Heart right ventricle (tissue), 16 donors: ENCODE measurements around the gene NR1H4. TPM values are rescaled to one million over a fixed set of nuclear protein-coding genes. Genes with fewer than 3 reads are reported as not detected.

ENCODE experiments used
- ATAC-seq, 8 donors: fragments of 200-7000 bp; cut with Tn5 transposase; one replicate each; pipeline ENCODE4 v1.9.1; 2020; ENCODE audit warnings: mild to moderate bottlenecking in 8 of 8, moderate library complexity in 8 of 8, moderate number of reproducible peaks in 1 of 8
- DNase-seq, 2 donors: peaks; one replicate each; pipeline ENCODE4 v3.0.0-alpha.2; 2020
- H3K27ac ChIP-seq, 10 donors: fragments of 200-600 bp; sonication (generic) in 2 of 10; one replicate each; pipeline versions ENCODE4 v1.5.0 to v1.8.0; 2020 to 2022; ENCODE audit warnings: mild to moderate bottlenecking in 3 of 10
- H3K27me3 ChIP-seq, 7 donors: fragments of 200-600 bp; one replicate each; pipeline ENCODE4 v1.8.0; 2021 to 2022; ENCODE audit warnings: mild to moderate bottlenecking in 2 of 7
- H3K36me3 ChIP-seq, 9 donors: fragments of 200-600 bp; sonication (generic) in 1 of 9; one replicate each; pipeline versions ENCODE4 v1.5.0 to v1.8.0; 2020 to 2022; ENCODE audit warnings: mild to moderate bottlenecking in 2 of 9
- H3K4me1 ChIP-seq, 9 donors: fragments of 200-600 bp; sonication (generic) in 1 of 9; one replicate each; pipeline versions ENCODE4 v1.5.0 to v1.8.0; 2020 to 2022; ENCODE audit warnings: mild to moderate bottlenecking in 4 of 9
- H3K4me3 ChIP-seq, 10 donors: fragments of 200-600 bp; sonication (generic) in 2 of 10; one replicate each; pipeline versions ENCODE4 v1.5.0 to v1.8.0; 2020 to 2022; ENCODE audit warnings: mild to moderate bottlenecking in 7 of 10, moderate library complexity in 2 of 10
- H3K9me3 ChIP-seq, 11 donors: fragments of 200-600 bp in 10 of 11; sonication (generic) in 2 of 11; one replicate each; pipeline versions ENCODE4 v1.5.0 to v1.8.0; 2013 to 2022; ENCODE audit warnings: mild to moderate bottlenecking in 2 of 11, control low read depth in 1 of 11, moderate library complexity in 1 of 11
- WGBS, 2 donors: extraction: QIAGEN DNeasy Blood & Tissue Kit; methylation state at CpG; one replicate each; pipeline ENCODE4 v1.1.7; 2013; ENCODE audit warnings: inconsistent platforms in 1 of 2; 5-methylcytosine and 5-hydroxymethylcytosine counted together
- intact Hi-C, 10 donors: fragments of 100-400 bp; cut with DNase I; formaldehyde crosslinking; loops; one replicate each; pipeline versions ENCODE4 v1.11.1 to v1.14.2; 2022
- polyA plus RNA-seq, 2 donors: library from polyadenylated mRNA; stranded (reverse); fragments of 200-250 nt; gene quantifications; one replicate each; pipeline ENCODE4 v1.2.3, GENCODE V29; 2013
- total RNA-seq, 10 donors: library from RNA; stranded (reverse); fragmentation: NEBNext Ultra II Directional in 3 of 10; extraction: Animal tissue kit (Norgen Biotek cat#: 25700) in 3 of 10; gene quantifications; one replicate each; pipeline versions ENCODE4 v1.2.1 to v1.2.4, GENCODE V29; 2021 to 2023
- TF ChIP-seq, protein P1 (sequence below), 9 donors: fragments of 200-600 bp; sonication (generic) in 2 of 9; IDR thresholded peaks; one replicate each; pipeline versions ENCODE4 v1.5.0 to v1.8.0; 2021 to 2022; ENCODE audit warnings: antibody characterized with exemption in 9 of 9, mild to moderate bottlenecking in 5 of 9, moderate library complexity in 1 of 9
- donor health status: Arrhythmogenic right ventricular cardiomyopathy.
- donor health status: ischemic (EF 13 %, LVEDD 7.1; RV severe dilation, severe dysfunction).
- donor health status: healthy with polysubstance abuse.
- donor health status: DM: no; HTN: yes; CAD: no.
- donor health status: DM: no; HTN: no; CAD: no.
- donor health status: ischemic (EF 25% LVEDD 6.9; RV normal size, moderate dysfunction).
- donor health status: ischemic (EF 25% LVEDD 5.7; RV mildly dilated, moderate dysfunction).
- donor health status: healthy.
- donor health status: DM: yes; HTN: yes; CAD: no.
- donor health status: Ischemic cardiomyopathy.
- donor health status: ischemic (EF 35%, LVEDD 5.7; RV mildly dilated, moderate dysfunction).
- donor health status: nonischemic (EF 11% LVEDD 7.7; RV severe dilation, severe dysfunction).
- donor health status: DM: yes; HTN: yes; CAD: no.
- donor health status: PGD.
- donor health status: ischemic (EF 29% LVEDD 5.4; RV normal size, mild dysfunction).
- donor health status: nonischemic (EF 23%, LVEDD 6.1; RV moderate dilation, normal function).

Gene NR1H4
- total and polyA plus RNA-seq, 12 donors = 0.15 TPM; not detected in 11

GRCh38 chr12:100564905-100565467 is 91.3 kb downstream of the NR1H4 start:
- peaks cover 0 to 31% (median 15%) of the 10 kb centered on the region in 9 donors for H3K4me1 ChIP-seq
- H3K36me3 ChIP-seq = no peaks in the 10 kb centered on the region
- no peaks in the 10 kb centered on the region for H3K27me3 ChIP-seq
- TF ChIP-seq, protein P1, sequence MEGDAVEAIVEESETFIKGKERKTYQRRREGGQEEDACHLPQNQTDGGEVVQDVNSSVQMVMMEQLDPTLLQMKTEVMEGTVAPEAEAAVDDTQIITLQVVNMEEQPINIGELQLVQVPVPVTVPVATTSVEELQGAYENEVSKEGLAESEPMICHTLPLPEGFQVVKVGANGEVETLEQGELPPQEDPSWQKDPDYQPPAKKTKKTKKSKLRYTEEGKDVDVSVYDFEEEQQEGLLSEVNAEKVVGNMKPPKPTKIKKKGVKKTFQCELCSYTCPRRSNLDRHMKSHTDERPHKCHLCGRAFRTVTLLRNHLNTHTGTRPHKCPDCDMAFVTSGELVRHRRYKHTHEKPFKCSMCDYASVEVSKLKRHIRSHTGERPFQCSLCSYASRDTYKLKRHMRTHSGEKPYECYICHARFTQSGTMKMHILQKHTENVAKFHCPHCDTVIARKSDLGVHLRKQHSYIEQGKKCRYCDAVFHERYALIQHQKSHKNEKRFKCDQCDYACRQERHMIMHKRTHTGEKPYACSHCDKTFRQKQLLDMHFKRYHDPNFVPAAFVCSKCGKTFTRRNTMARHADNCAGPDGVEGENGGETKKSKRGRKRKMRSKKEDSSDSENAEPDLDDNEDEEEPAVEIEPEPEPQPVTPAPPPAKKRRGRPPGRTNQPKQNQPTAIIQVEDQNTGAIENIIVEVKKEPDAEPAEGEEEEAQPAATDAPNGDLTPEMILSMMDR (IDR thresholded peaks at IDR 0.05) = no peak
- H3K27ac ChIP-seq = peak overlapping the region in 7 of 10 donors; percentile 0 to 69 (median 55)
- intact Hi-C loops = no loop called here
- no peak for DNase-seq
- ATAC-seq = no peak
- H3K9me3 ChIP-seq = no peaks in the 10 kb centered on the region
- H3K4me3 ChIP-seq = no peak overlapping the region
- WGBS, 2 donors = 84 to 94% methylated on average over 6 of the region's 6 CpGs

DNA sequence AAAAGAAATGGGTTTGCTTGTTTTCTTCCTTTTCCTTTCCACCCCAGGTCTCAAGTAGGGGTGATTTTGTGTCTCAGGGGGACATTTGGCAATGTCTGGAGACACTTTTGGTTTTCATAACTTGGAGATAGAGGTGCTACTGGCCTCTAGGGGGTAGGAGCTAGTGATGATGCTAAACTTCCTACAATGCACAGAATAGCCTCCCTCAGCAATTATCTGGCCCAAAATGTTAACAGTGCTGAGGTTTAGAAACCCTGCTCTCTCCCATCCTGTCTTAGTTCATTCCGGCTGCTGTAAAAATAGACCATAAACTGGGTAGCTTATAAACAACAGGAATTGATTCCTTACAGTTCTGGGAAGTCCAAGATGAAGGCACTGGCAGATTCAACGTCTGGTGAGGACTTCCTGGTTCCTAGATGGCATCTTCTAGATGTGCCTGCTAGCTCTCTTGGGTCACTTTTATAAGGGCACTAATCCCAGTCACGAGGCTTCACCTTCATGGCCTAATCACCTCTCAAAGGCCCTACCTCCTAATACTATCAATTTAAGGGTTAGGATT is 92.4 kb downstream of the NR1H4 start:
- Histone ChIP-seq H3K4me3 (no peak overlapping the region), H3K36me3 (no peaks in the 10 kb centered on the region), H3K4me1 (peaks cover 0 to 31% (median 15%) of the 10 kb centered on the region in 9 donors), H3K27ac (peak overlapping the region in 3 of 10 donors; percentile 2 to 33 (median 6)), H3K9me3 (no peaks in the 10 kb centered on the region), H3K27me3 (no peaks in the 10 kb centered on the region)
- ATAC-seq = peak in 7 of 8 donors; percentile 20 to 57 (median 38)
- TF ChIP-seq, protein P1 (IDR thresholded peaks at IDR 0.05) = no peak
- no peak for DNase-seq
- intact Hi-C loops = no loop called here
- WGBS, 2 donors = 69 to 71% methylated on average over 3 of the region's 3 CpGs

- intact Hi-C loops = no loop called here
- no peak overlapping the region for H3K27ac ChIP-seq
- TF ChIP-seq, protein P1 (IDR thresholded peaks at IDR 0.05) = no peak
- H3K36me3 ChIP-seq = no peaks in the 10 kb centered on the region
- H3K27me3 ChIP-seq = no peaks in the 10 kb centered on the region
- no peak overlapping the region for H3K4me3 ChIP-seq
- H3K4me1 ChIP-seq = peaks cover 0 to 31% (median 15%) of the 10 kb centered on the region in 9 donors
- no peaks in the 10 kb centered on the region for H3K9me3 ChIP-seq
- ATAC-seq (peak in 7 of 8 donors; percentile 60 to 81 (median 73)), DNase-seq (peak in 1 of 2 donors; percentile 27)
- 37 to 40% methylated on average over 3 of the region's 3 CpGs for WGBS, 2 donors
Measured at GRCh38 chr12:100566887-100567637, 93.4 kb downstream of the NR1H4 start.

DNA sequence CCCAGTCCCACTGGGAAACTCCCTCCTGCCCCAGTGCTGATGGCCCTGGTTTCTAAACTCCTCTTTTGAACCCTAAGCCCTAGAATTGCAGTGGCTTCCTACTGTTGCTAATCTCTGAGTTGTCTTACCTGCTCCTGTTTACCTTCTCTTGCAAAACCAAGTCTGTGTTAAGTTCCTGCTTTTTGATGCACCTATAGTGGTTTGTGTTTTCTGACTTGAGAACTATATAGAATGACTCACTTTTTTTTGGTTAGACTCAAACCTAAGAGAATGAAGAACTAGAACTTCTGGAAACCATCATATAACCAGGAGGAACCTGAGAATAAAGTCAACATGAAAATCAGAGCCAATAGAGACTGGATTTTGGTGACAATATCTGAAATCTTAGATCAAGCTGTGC is 94.3 kb downstream of the NR1H4 start:
- DNase-seq = no peak
- Histone ChIP-seq H3K4me1 (peaks cover 0 to 32% (median 23%) of the 10 kb centered on the region in 9 donors), H3K27me3 (no peaks in the 10 kb centered on the region), H3K36me3 (no peaks in the 10 kb centered on the region), H3K9me3 (no peaks in the 10 kb centered on the region), H3K27ac (no peak overlapping the region), H3K4me3 (no peak overlapping the region)
- ATAC-seq = no peak
- intact Hi-C loops = no loop called here
- TF ChIP-seq, protein P1 (IDR thresholded peaks at IDR 0.05) = no peak
